Astrocyte of the cerebellum (primary cell): ENCODE data around the gene AASDHPPT.
"Not testable (repeated sequence)": the region's sequence is repeated elsewhere in the genome, so short reads cannot be mapped to it uniquely, and the experiment has no call there.

Experiments
- DNase-seq: peaks from one replicate; pipeline ENCODE4 v3.0.0-alpha.2; 2011; ENCODE audit warnings: low read depth
- H3K4me3 ChIP-seq: 2 replicates; pipeline ENCODE4 v1.5.1; 2011; ENCODE audit warnings: mild to moderate bottlenecking, low read depth, low read length, moderate library complexity
- CTCF ChIP-seq: IDR thresholded peaks from 2 replicates; pipeline ENCODE4 v1.5.1; 2012; ENCODE audit warnings: low read length, low read depth, moderate library complexity, mild to moderate bottlenecking; ENCODE audit errors: missing control alignments
- in situ Hi-C: cut with HindIII; loops from 2 replicates; pipeline ENCODE4 v1.10.0; 2017; ENCODE audit warnings: low sequenced_read_pairs

Gene AASDHPPT

GRCh38 chr11:106047631-106048030 is 29.8 kb upstream of the AASDHPPT start:
- in situ Hi-C loops, result no loop called here
- TF ChIP-seq CTCF, result no peak
- no peak for DNase-seq
- H3K4me3 ChIP-seq, result no peak overlapping the region

GRCh38 chr11:106049727-106050476 is 27.6 kb upstream of the AASDHPPT start:
- TF ChIP-seq CTCF, result no peak
- no peak for DNase-seq
- in situ Hi-C loops, result no loop called here
- H3K4me3 ChIP-seq, result no peak overlapping the region

DNA sequence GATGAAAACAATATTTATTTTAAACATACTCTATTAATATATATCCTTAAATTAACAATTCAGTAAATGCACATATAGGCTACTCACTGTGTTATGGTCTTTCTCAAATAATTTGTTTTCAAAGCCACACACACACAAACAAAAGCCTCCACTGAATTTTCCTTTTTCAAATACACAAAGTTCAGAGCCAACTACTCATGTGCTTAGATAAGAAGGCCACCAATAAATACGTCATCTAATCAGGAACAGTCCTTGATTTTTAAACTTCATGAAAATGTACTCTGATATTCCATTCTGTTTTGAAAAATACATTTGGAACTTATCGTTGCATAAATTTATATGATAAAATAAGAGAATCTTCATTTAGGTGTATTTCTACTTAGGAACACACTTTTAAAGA is 26.4 kb upstream of the AASDHPPT start:
- DNase-seq, result no peak
- in situ Hi-C loops, result no loop called here
- no peak overlapping the region for H3K4me3 ChIP-seq
- no peak for TF ChIP-seq CTCF

GRCh38 chr11:106058377-106058776 is 19.1 kb upstream of the AASDHPPT start:
- DNase-seq, H3K4me3 ChIP-seq, in situ Hi-C loops: not testable (repeated sequence)

DNA sequence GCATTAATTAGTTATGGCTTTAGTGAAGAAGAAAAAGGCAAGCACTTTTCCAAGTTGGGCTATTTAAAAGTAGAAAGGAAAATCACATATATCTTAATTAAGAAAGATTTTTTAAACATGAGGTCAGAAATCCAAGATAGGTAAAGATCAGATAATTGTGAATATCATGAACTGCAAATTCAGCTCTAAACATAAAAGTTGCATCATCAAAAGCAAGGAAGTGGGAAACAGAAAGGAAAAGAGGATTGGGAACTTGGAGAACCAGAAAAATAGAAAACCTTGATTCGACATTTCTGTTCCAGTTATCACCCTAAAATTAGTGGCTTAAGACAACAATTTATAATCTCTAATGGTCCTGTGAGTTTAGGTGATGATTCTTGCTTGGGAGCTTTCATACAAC is 17.8 kb upstream of the AASDHPPT start:
- in situ Hi-C loops, result no loop called here
- no peak for DNase-seq
- no peak overlapping the region for H3K4me3 ChIP-seq
- TF ChIP-seq CTCF, result no peak

- no peak for DNase-seq
- no peak for TF ChIP-seq CTCF
- in situ Hi-C loops, result no loop called here
- no peak overlapping the region for H3K4me3 ChIP-seq
Observed at GRCh38 chr11:106061249-106061784, 16.1 kb upstream of the AASDHPPT start.
